ENCODE measurements around the gene OCA2.

DNA sequence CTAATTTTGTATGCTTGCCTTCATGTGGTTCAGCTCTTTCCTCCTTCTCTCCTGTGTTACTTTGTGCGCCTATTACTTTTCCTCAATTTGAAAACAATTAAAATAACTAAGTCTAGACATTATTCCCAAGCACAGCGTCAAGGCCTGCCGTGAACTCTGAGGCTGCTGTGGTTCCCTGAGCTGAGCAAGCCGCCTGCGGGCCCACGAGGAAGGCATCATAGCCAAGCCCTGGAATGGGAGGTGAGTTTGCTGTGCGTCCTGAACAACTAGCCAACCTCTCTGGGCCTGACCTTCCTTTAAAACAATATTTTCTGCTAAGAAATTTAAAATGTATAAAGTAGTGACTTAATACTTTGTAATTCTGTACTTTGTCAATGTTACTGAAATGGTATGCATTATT lies 327.2 kb downstream of the OCA2 start:
- TF ChIP-seq, protein P1, sequence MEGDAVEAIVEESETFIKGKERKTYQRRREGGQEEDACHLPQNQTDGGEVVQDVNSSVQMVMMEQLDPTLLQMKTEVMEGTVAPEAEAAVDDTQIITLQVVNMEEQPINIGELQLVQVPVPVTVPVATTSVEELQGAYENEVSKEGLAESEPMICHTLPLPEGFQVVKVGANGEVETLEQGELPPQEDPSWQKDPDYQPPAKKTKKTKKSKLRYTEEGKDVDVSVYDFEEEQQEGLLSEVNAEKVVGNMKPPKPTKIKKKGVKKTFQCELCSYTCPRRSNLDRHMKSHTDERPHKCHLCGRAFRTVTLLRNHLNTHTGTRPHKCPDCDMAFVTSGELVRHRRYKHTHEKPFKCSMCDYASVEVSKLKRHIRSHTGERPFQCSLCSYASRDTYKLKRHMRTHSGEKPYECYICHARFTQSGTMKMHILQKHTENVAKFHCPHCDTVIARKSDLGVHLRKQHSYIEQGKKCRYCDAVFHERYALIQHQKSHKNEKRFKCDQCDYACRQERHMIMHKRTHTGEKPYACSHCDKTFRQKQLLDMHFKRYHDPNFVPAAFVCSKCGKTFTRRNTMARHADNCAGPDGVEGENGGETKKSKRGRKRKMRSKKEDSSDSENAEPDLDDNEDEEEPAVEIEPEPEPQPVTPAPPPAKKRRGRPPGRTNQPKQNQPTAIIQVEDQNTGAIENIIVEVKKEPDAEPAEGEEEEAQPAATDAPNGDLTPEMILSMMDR (CRISPR knock-in tag; IDR thresholded peaks at IDR 0.05): no peak
- TF ChIP-seq MEIS2 (CRISPR knock-in tag; IDR thresholded peaks at IDR 0.05): no peak
- no peak for TF ChIP-seq JUNB (CRISPR knock-in tag; IDR thresholded peaks at IDR 0.05; ENCODE audit: borderline replicate concordance)
- TF ChIP-seq, protein P2, sequence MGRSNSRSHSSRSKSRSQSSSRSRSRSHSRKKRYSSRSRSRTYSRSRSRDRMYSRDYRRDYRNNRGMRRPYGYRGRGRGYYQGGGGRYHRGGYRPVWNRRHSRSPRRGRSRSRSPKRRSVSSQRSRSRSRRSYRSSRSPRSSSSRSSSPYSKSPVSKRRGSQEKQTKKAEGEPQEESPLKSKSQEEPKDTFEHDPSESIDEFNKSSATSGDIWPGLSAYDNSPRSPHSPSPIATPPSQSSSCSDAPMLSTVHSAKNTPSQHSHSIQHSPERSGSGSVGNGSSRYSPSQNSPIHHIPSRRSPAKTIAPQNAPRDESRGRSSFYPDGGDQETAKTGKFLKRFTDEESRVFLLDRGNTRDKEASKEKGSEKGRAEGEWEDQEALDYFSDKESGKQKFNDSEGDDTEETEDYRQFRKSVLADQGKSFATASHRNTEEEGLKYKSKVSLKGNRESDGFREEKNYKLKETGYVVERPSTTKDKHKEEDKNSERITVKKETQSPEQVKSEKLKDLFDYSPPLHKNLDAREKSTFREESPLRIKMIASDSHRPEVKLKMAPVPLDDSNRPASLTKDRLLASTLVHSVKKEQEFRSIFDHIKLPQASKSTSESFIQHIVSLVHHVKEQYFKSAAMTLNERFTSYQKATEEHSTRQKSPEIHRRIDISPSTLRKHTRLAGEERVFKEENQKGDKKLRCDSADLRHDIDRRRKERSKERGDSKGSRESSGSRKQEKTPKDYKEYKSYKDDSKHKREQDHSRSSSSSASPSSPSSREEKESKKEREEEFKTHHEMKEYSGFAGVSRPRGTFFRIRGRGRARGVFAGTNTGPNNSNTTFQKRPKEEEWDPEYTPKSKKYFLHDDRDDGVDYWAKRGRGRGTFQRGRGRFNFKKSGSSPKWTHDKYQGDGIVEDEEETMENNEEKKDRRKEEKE (IDR thresholded peaks at IDR 0.05): no peak
- no peak for TF ChIP-seq POLR2A (IDR thresholded peaks at IDR 0.05; ENCODE audit: insufficient read depth in 1 of 2, low read depth in 2 of 2, low read length in 2 of 2)
- no peak for TF ChIP-seq SRY (CRISPR knock-in tag; IDR thresholded peaks at IDR 0.05)
- TF ChIP-seq TCF7 (IDR thresholded peaks at IDR 0.05; ENCODE audit: low read depth): no peak
- TF ChIP-seq, protein P3, sequence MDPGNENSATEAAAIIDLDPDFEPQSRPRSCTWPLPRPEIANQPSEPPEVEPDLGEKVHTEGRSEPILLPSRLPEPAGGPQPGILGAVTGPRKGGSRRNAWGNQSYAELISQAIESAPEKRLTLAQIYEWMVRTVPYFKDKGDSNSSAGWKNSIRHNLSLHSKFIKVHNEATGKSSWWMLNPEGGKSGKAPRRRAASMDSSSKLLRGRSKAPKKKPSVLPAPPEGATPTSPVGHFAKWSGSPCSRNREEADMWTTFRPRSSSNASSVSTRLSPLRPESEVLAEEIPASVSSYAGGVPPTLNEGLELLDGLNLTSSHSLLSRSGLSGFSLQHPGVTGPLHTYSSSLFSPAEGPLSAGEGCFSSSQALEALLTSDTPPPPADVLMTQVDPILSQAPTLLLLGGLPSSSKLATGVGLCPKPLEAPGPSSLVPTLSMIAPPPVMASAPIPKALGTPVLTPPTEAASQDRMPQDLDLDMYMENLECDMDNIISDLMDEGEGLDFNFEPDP (CRISPR knock-in tag; conservative IDR thresholded peaks at IDR 0.05): no peak
- TF ChIP-seq, protein P4, sequence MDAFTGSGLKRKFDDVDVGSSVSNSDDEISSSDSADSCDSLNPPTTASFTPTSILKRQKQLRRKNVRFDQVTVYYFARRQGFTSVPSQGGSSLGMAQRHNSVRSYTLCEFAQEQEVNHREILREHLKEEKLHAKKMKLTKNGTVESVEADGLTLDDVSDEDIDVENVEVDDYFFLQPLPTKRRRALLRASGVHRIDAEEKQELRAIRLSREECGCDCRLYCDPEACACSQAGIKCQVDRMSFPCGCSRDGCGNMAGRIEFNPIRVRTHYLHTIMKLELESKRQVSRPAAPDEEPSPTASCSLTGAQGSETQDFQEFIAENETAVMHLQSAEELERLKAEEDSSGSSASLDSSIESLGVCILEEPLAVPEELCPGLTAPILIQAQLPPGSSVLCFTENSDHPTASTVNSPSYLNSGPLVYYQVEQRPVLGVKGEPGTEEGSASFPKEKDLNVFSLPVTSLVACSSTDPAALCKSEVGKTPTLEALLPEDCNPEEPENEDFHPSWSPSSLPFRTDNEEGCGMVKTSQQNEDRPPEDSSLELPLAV (CRISPR knock-in tag; conservative IDR thresholded peaks at IDR 0.05; ENCODE audit: low read depth): no peak
- no peak for TF ChIP-seq JUND (CRISPR knock-in tag; IDR thresholded peaks at IDR 0.05)
- TF ChIP-seq NFE2L2 (IDR thresholded peaks at IDR 0.05; ENCODE audit: low read length): no peak
- TF ChIP-seq ZNF274 (CRISPR knock-in tag; IDR thresholded peaks at IDR 0.05): no peak
- TF ChIP-seq NRL (CRISPR knock-in tag; IDR thresholded peaks at IDR 0.05; ENCODE audit: borderline replicate concordance): no peak
- no peak for TF ChIP-seq TCF7L2 (IDR thresholded peaks at IDR 0.05; ENCODE audit: low read depth, low read length)

Measured in HepG2 (cell line).